CD14-positive monocyte (primary cell): ENCODE results near the gene DEK. TPM values are rescaled to one million over a fixed set of nuclear protein-coding genes. Genes with fewer than 3 reads are reported as not detected.

ENCODE experiments used
- DNase-seq, 3 donors: peaks; one replicate each; pipeline ENCODE4 v3.0.0-alpha.2; 2011 to 2022
- H2AFZ ChIP-seq: 2 replicates; pipeline ENCODE4 v1.6.0; 2012; ENCODE audit warnings: mild to moderate bottlenecking, low read depth, low read length, inconsistent platforms; ENCODE audit not compliant: insufficient read depth, poor library complexity, severe bottlenecking
- H3K27ac ChIP-seq, 2 donors: 1 replicate in 1 of 2; 2 replicates in 1 of 2; pipeline ENCODE4 v1.5.1; 2012 to 2013; ENCODE audit warnings: low read length in 2 of 2, control low read depth in 1 of 2, inconsistent platforms in 1 of 2, low read depth in 1 of 2, mild to moderate bottlenecking in 1 of 2
- H3K27me3 ChIP-seq, 2 donors: one replicate each; pipeline versions ENCODE4 v1.6.0 to v1.6.1; 2011 to 2013; ENCODE audit warnings: low read length in 2 of 2; ENCODE audit not compliant: control insufficient read depth in 2 of 2, insufficient read depth in 2 of 2
- H3K36me3 ChIP-seq, 2 donors: replicated peaks in 1 of 2; 1 replicate in 1 of 2; 2 replicates in 1 of 2; pipeline versions ENCODE4 v1.5.1 to v1.6.1; 2012 to 2013; ENCODE audit warnings: low read length in 2 of 2, control low read depth in 1 of 2, inconsistent platforms in 1 of 2, mild to moderate bottlenecking in 1 of 2; ENCODE audit not compliant: insufficient read depth in 2 of 2, control insufficient read depth in 1 of 2
- H3K4me1 ChIP-seq, 2 donors: 1 replicate in 1 of 2; 2 replicates in 1 of 2; pipeline versions ENCODE4 v1.5.1 to v1.6.1; 2012 to 2013; ENCODE audit warnings: low read length in 2 of 2, control low read depth in 1 of 2, inconsistent platforms in 1 of 2, mild to moderate bottlenecking in 1 of 2, moderate library complexity in 1 of 2; ENCODE audit not compliant: insufficient read depth in 2 of 2, control insufficient read depth in 1 of 2
- H3K4me2 ChIP-seq: replicated peaks from 2 replicates; pipeline ENCODE3; 2012; ENCODE audit warnings: low read length, moderate library complexity, mild to moderate bottlenecking; ENCODE audit not compliant: poor library complexity, severe bottlenecking; ENCODE audit errors: extremely low read depth
- H3K4me3 ChIP-seq, 3 experiments: fragments of 200-600 bp in 1 of 3; sonication (generic) in 1 of 3; replicated peaks in 1 of 3; 1 replicate in 2 of 3; 2 replicates in 1 of 3; pipeline ENCODE4 v1.5.1; 2011 to 2013; ENCODE audit warnings: low read length in 3 of 3, mild to moderate bottlenecking in 3 of 3, control low read depth in 2 of 3, low read depth in 2 of 3, inconsistent platforms in 1 of 3, moderate library complexity in 1 of 3
- H3K79me2 ChIP-seq: 2 replicates; pipeline ENCODE4 v1.6.0; 2012; ENCODE audit warnings: mild to moderate bottlenecking, control low read depth, inconsistent platforms, low read length, moderate library complexity; ENCODE audit not compliant: insufficient read depth
- H3K9ac ChIP-seq: 2 replicates; pipeline ENCODE4 v1.6.0; 2017; ENCODE audit warnings: low read length, mild to moderate bottlenecking; ENCODE audit not compliant: insufficient read depth, poor library complexity, severe bottlenecking
- H3K9me3 ChIP-seq, 2 donors: replicated peaks in 1 of 2; 1 replicate in 1 of 2; 2 replicates in 1 of 2; pipeline versions ENCODE4 v1.5.1 to v1.6.1; 2012 to 2013; ENCODE audit warnings: low read length in 2 of 2, control low read depth in 1 of 2; ENCODE audit not compliant: control insufficient read depth in 1 of 2, insufficient read depth in 1 of 2
- H4K20me1 ChIP-seq: 2 replicates; pipeline ENCODE4 v1.6.0; 2012; ENCODE audit warnings: mild to moderate bottlenecking, low read length, control low read depth, moderate library complexity; ENCODE audit not compliant: insufficient read depth
- H3K27ac Mint-ChIP-seq, 7 donors: one replicate each; pipeline ENCODE4 v1.8.0; 2020; ENCODE audit warnings: mild to moderate bottlenecking in 7 of 7, mixed read lengths in 7 of 7, moderate library complexity in 6 of 7, inconsistent platforms in 2 of 7
- H3K27me3 Mint-ChIP-seq, 3 donors: one replicate each; pipeline ENCODE4 v1.8.0; 2021 to 2022; ENCODE audit warnings: low read depth in 3 of 3, mild to moderate bottlenecking in 3 of 3, mixed read lengths in 3 of 3, moderate library complexity in 3 of 3, inconsistent platforms in 1 of 3
- H3K36me3 Mint-ChIP-seq, 2 donors: one replicate each; pipeline ENCODE4 v1.8.0; 2020; ENCODE audit warnings: mixed read lengths in 2 of 2, inconsistent platforms in 1 of 2, mild to moderate bottlenecking in 1 of 2
- H3K4me1 Mint-ChIP-seq: one replicate; pipeline ENCODE4 v1.8.0; 2020; ENCODE audit warnings: mild to moderate bottlenecking, mixed read lengths
- H3K4me3 Mint-ChIP-seq, 2 donors: one replicate each; pipeline ENCODE4 v1.8.0; 2020; ENCODE audit warnings: mild to moderate bottlenecking in 2 of 2, mixed read lengths in 2 of 2, moderate library complexity in 1 of 2
- H3K9me3 Mint-ChIP-seq, 7 donors: one replicate each; pipeline ENCODE4 v1.8.0; 2020 to 2022; ENCODE audit warnings: mixed read lengths in 7 of 7, mild to moderate bottlenecking in 6 of 7, moderate library complexity in 6 of 7, inconsistent platforms in 2 of 7
- CTCF ChIP-seq: fragments of 200-600 bp; IDR thresholded peaks from one replicate; pipeline ENCODE4 v1.8.0; 2022; ENCODE audit warnings: antibody characterized with exemption, mild to moderate bottlenecking
- WGBS: methylation state at CpG from one replicate; pipeline ENCODE4 v1.1.5; 2013; ENCODE audit warnings: missing lambda C conversion rate; ENCODE audit not compliant: insufficient coverage; 5-methylcytosine and 5-hydroxymethylcytosine counted together
- intact Hi-C, 2 donors: fragments of 100-400 bp; cut with micrococcal nuclease; formaldehyde crosslinking; loops; one replicate each; pipeline versions ENCODE4 v1.15.0 to v1.15.1; 2023
- polyA plus RNA-seq, 3 donors: library from polyadenylated mRNA; depleted of rRNA in 1 of 3; unstranded in 2 of 3; stranded (reverse) in 1 of 3; fragments of 300-500 nt in 2 of 3; fragments of >200 nt in 1 of 3; fragmentation: Illumina TruSeq in 2 of 3; gene quantifications; 1 replicate in 2 of 3; 2 replicates in 1 of 3; pipeline ENCODE4 v1.2.3, GENCODE V29; 2012 to 2021

The DEK gene
- polyA plus RNA-seq, 3 donors: 32.3 to 63.9 (median 56.5) TPM

GRCh38 chr6:18211338-18211737, 53.0 kb downstream of the DEK start:
- H3K4me2 ChIP-seq: no peak overlapping the region
- 84% methylated on average over 4 of the region's 6 CpGs for WGBS
- no peak for DNase-seq
- H2AFZ ChIP-seq: no peak overlapping the region
- intact Hi-C loops: no loop called here
- H3K9ac ChIP-seq: no peak overlapping the region
- Mint-ChIP-seq H3K36me3 (peaks cover 80 to 95% of the 10 kb centered on the region in 2 donors), H3K9me3 (peaks cover 0 to 2% (median 0%) of the 10 kb centered on the region in 7 donors), H3K27me3 (peaks cover 0 to 2% (median 0%) of the 10 kb centered on the region in 3 donors), H3K4me1 (peaks cover 25% of the 10 kb centered on the region), H3K27ac (no peak overlapping the region), H3K4me3 (no peak overlapping the region)
- no peaks in the 10 kb centered on the region for H3K27me3 ChIP-seq
- no peaks in the 10 kb centered on the region for H3K9me3 ChIP-seq
- H4K20me1 ChIP-seq: peaks cover 22% of the 10 kb centered on the region
- no peak overlapping the region for H3K4me3 ChIP-seq
- peaks cover 79 to 89% of the 10 kb centered on the region in 2 donors for H3K36me3 ChIP-seq
- H3K27ac ChIP-seq: no peak overlapping the region
- peaks cover 18 to 23% of the 10 kb centered on the region in 2 donors for H3K4me1 ChIP-seq
- TF ChIP-seq CTCF: no peak
- no peaks in the 10 kb centered on the region for H3K79me2 ChIP-seq

DNA sequence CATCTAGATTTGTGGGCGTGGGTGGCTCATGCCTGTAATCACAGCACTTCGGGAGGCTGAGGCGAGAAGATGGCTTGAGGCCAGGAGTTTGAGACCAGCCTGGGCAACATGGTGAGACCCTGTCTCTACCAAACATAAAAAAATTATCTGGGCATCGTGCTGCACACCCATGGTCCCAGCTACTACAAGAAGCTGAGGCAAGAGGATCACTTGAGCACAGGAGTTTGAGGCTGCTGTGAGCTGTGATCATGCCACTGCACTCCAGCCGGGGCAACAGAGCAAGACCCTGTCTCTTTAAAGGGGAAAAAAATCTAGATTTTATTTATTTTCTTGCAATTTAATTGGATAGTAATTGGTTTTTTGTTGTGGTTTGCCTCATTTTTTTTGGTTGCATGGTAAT, 53.6 kb downstream of the DEK start:
- peaks cover 0 to 2% (median 0%) of the 10 kb centered on the region in 7 donors for H3K9me3 Mint-ChIP-seq
- Histone ChIP-seq H3K79me2 (no peaks in the 10 kb centered on the region), H2AFZ (no peak overlapping the region), H3K27me3 (no peaks in the 10 kb centered on the region), H4K20me1 (peaks cover 18% of the 10 kb centered on the region), H3K4me1 (peaks cover 11 to 17% of the 10 kb centered on the region in 2 donors), H3K4me2 (no peak overlapping the region), H3K27ac (no peak overlapping the region), H3K4me3 (no peak overlapping the region), H3K36me3 (peaks cover 85 to 93% of the 10 kb centered on the region in 2 donors), H3K9me3 (no peaks in the 10 kb centered on the region), H3K9ac (no peak overlapping the region)
- peak overlapping the region in 1 of 7 donors; percentile 15 for H3K27ac Mint-ChIP-seq
- TF ChIP-seq CTCF: no peak
- peaks cover 81 to 97% of the 10 kb centered on the region in 2 donors for H3K36me3 Mint-ChIP-seq
- intact Hi-C loops: no loop called here
- 100% methylated on average over 4 of the region's 5 CpGs for WGBS
- peaks cover 19% of the 10 kb centered on the region for H3K4me1 Mint-ChIP-seq
- H3K27me3 Mint-ChIP-seq: peaks cover 0 to 2% (median 0%) of the 10 kb centered on the region in 3 donors
- DNase-seq: no peak
- H3K4me3 Mint-ChIP-seq: no peak overlapping the region
